Activated B cell treated with CpG ODN at 0.5 μM for 24 hours (primary cell): ENCODE measurements around the gene CCNQ. TPM values are rescaled to one million over a fixed set of nuclear protein-coding genes. Genes with fewer than 3 reads are reported as not detected.

Experiments
- ATAC-seq: fragments of 200-7000 bp; cut with Tn5 transposase; one replicate; pipeline ENCODE4 v1.10.0; 2021; ENCODE audit warnings: low read depth, mild to moderate bottlenecking, moderate library complexity
- CTCF ChIA-PET: fragments of 350-600 bp; sonication (Branson Sonifier 250); formaldehyde crosslinking; loops from one replicate; lab custom pipeline; 2021; ENCODE audit warnings: antibody characterized with exemption; lab: Charles Lee
- POLR2A ChIA-PET: fragments of 350-600 bp; sonication (Branson Sonifier 250); formaldehyde crosslinking; loops from one replicate; lab custom pipeline; 2021; ENCODE audit warnings: antibody characterized with exemption; lab: Charles Lee
- DNase-seq: peaks from one replicate; pipeline ENCODE4 v3.0.0; 2022
- H3K27ac Mint-ChIP-seq: one replicate; pipeline ENCODE4 v1.8.0; 2020; ENCODE audit warnings: mixed read lengths
- H3K27me3 Mint-ChIP-seq: one replicate; pipeline ENCODE4 v1.8.0; 2021; ENCODE audit warnings: mixed read lengths
- H3K36me3 Mint-ChIP-seq: one replicate; pipeline ENCODE4 v1.8.0; 2021; ENCODE audit warnings: low read depth, mixed read lengths
- H3K4me1 Mint-ChIP-seq: one replicate; pipeline ENCODE4 v1.8.0; 2021; ENCODE audit warnings: mixed read lengths
- H3K4me3 Mint-ChIP-seq: one replicate; pipeline ENCODE4 v1.8.0; 2020; ENCODE audit warnings: mild to moderate bottlenecking, mixed read lengths
- H3K9me3 Mint-ChIP-seq: one replicate; pipeline ENCODE4 v1.8.0; 2020; ENCODE audit warnings: mixed read lengths
- CTCF ChIP-seq: fragments of 200-600 bp; IDR thresholded peaks from one replicate; pipeline ENCODE4 v1.8.0; 2022; ENCODE audit warnings: antibody characterized with exemption, mild to moderate bottlenecking
- intact Hi-C: fragments of 100-400 bp; cut with micrococcal nuclease; formaldehyde crosslinking; loops from one replicate; pipeline ENCODE4 v1.15.1; 2024
- total RNA-seq: library from RNA; stranded (reverse); gene quantifications from 2 replicates; pipeline ENCODE4 v1.2.3, GENCODE V29; 2022

Gene CCNQ
- total RNA-seq, 1 donor from 2014 or later, result 25.8 TPM

GRCh38 chrX:153645151-153645550 is 46.2 kb upstream of the CCNQ start:
- intact Hi-C loops, result loop anchor here (5.0 to 10.0 kb wide), 2 partner anchors 50 to 703 kb away; partner anchors contain the start of gene CCNQ
- no peak overlapping the region for H3K27ac Mint-ChIP-seq
- H3K9me3 Mint-ChIP-seq, result no peaks in the 10 kb centered on the region
- H3K4me3 Mint-ChIP-seq, result no peak overlapping the region
- TF ChIP-seq CTCF, result no peak
- H3K4me1 Mint-ChIP-seq, result peaks cover 15% of the 10 kb centered on the region
- no peak for DNase-seq
- CTCF ChIA-PET, result interaction anchor here (1.7 kb wide), 1 partner anchor 112 kb away, joined by 4 read pairs; no protein-coding TSS in a partner anchor
- ATAC-seq, result no peak
- POLR2A ChIA-PET, result no interaction called here
- H3K36me3 Mint-ChIP-seq, result no peaks in the 10 kb centered on the region
- H3K27me3 Mint-ChIP-seq, result peaks cover 15% of the 10 kb centered on the region

GRCh38 chrX:153644356-153645125 is 45.6 kb upstream of the CCNQ start:
- Mint-ChIP-seq H3K4me3 (peak overlapping the region; percentile 48), H3K27me3 (peaks cover 15% of the 10 kb centered on the region), H3K27ac (no peak overlapping the region), H3K4me1 (peaks cover 15% of the 10 kb centered on the region), H3K9me3 (no peaks in the 10 kb centered on the region), H3K36me3 (no peaks in the 10 kb centered on the region)
- no peak for DNase-seq
- ChIA-PET POLR2A (no interaction called here), CTCF (interaction anchor here (1.0 to 1.7 kb wide), 2 partner anchors 35 to 112 kb away, joined by 4 read pairs; no protein-coding TSS in a partner anchor)
- no peak for TF ChIP-seq CTCF
- no peak for ATAC-seq
- intact Hi-C loops, result loop anchor here (1.0 to 10.0 kb wide), 3 partner anchors 34 to 702 kb away; partner anchors contain the start of gene CCNQ

- DNase-seq (no peak), ATAC-seq (peak; percentile 42)
- intact Hi-C loops, result loop anchor here (1.0 to 10.0 kb wide), 2 partner anchors 33 to 49 kb away; partner anchors contain the start of gene CCNQ
- Mint-ChIP-seq H3K4me1 (peaks cover 15% of the 10 kb centered on the region), H3K36me3 (no peaks in the 10 kb centered on the region), H3K27ac (no peak overlapping the region), H3K4me3 (no peak overlapping the region), H3K9me3 (no peaks in the 10 kb centered on the region), H3K27me3 (peaks cover 15% of the 10 kb centered on the region)
- ChIA-PET POLR2A (no interaction called here), CTCF (interaction anchor here (1.0 to 1.7 kb wide), 3 partner anchors 24 to 111 kb away, joined by 3 to 4 read pairs (median 4); no protein-coding TSS in a partner anchor)
- TF ChIP-seq CTCF, result no peak
Measured at GRCh38 chrX:153643431-153644351, 44.8 kb upstream of the CCNQ start.

GRCh38 chrX:153642655-153643430 is 43.9 kb upstream of the CCNQ start:
- Mint-ChIP-seq H3K9me3 (no peaks in the 10 kb centered on the region), H3K27me3 (peaks cover 15% of the 10 kb centered on the region), H3K27ac (no peak overlapping the region), H3K36me3 (no peaks in the 10 kb centered on the region), H3K4me1 (peaks cover 15% of the 10 kb centered on the region), H3K4me3 (peak overlapping the region; percentile 63)
- no peak for TF ChIP-seq CTCF
- ChIA-PET CTCF (interaction anchor here (1.3 kb wide), 1 partner anchor 25 kb away, joined by 3 read pairs; no protein-coding TSS in a partner anchor), POLR2A (no interaction called here)
- intact Hi-C loops, result loop anchor here (10.0 kb wide), 1 partner anchor 48 kb away; the partner anchor contains the start of gene CCNQ
- ATAC-seq (no peak), DNase-seq (no peak)
